ENCODE results near the gene HECTD4. TPM values are rescaled to one million over a fixed set of nuclear protein-coding genes. Genes with fewer than 3 reads are reported as not detected.
"Not testable (repeated sequence)": the region's sequence is repeated elsewhere in the genome, so short reads cannot be mapped to it uniquely, and the experiment has no call there.

Gene HECTD4
- total RNA-seq, 2 donors from 2014 or later: 14.8 to 16.5 TPM

GRCh38 chr12:112161711-112162110 lies 220.5 kb downstream of the HECTD4 start:
- DNase-seq (ENCODE audit: low spot score): no peak
- peaks cover 48% of the 10 kb centered on the region for H3K36me3 ChIP-seq
- H3K27me3 ChIP-seq: no peaks in the 10 kb centered on the region
- H3K27ac ChIP-seq: no peak overlapping the region
- TF ChIP-seq CTCF (IDR thresholded peaks at IDR 0.05): no peak
- no peak overlapping the region for H3K4me3 ChIP-seq
- H3K4me1 ChIP-seq: no peaks in the 10 kb centered on the region
- H3K9me3 ChIP-seq: no peaks in the 10 kb centered on the region

DNA sequence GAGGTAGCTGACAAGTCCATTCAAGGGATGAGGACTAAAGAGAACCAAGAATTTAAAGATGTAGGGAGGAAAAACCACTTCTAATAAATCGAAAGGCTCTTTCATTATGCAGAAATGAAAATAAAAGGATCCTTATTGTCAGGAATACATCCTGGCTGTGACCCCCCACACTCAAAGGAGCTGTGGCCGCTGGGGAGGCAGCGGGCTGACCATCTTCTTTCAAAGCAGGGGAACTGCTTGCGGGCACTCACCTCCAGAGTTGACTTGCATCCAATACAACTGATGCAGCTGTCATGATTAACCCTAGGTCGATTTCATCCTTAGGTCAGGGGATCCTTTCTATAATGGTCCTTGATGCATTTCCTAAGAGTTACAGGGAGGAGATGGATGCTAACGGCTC lies 221.6 kb downstream of the HECTD4 start:
- no peak for DNase-seq (ENCODE audit: low spot score)
- Histone ChIP-seq H3K36me3 (peaks cover 48% of the 10 kb centered on the region), H3K9me3 (no peaks in the 10 kb centered on the region), H3K4me1 (no peaks in the 10 kb centered on the region), H3K4me3 (no peak overlapping the region), H3K27ac (no peak overlapping the region), H3K27me3 (no peaks in the 10 kb centered on the region)
- no peak for TF ChIP-seq CTCF (IDR thresholded peaks at IDR 0.05)

GRCh38 chr12:112159146-112159541 lies 223.1 kb downstream of the HECTD4 start:
- no peak for TF ChIP-seq CTCF (IDR thresholded peaks at IDR 0.05)
- H3K9me3 ChIP-seq: no peaks in the 10 kb centered on the region
- DNase-seq (ENCODE audit: low spot score): no peak

GRCh38 chr12:112158461-112159145 lies 223.6 kb downstream of the HECTD4 start:
- not testable (repeated sequence) for H3K4me1 ChIP-seq; H3K4me3 ChIP-seq; H3K9me3 ChIP-seq; DNase-seq (ENCODE audit: low spot score); H3K27ac ChIP-seq; H3K27me3 ChIP-seq
- peaks cover 50% of the 10 kb centered on the region for H3K36me3 ChIP-seq

More at GRCh38 chr12:112159146-112159541, 223.1 kb downstream of the HECTD4 start:
- Histone ChIP-seq H3K27ac (no peak overlapping the region), H3K4me3 (no peak overlapping the region), H3K36me3 (peaks cover 48% of the 10 kb centered on the region), H3K4me1 (no peaks in the 10 kb centered on the region), H3K27me3 (no peaks in the 10 kb centered on the region)

- DNase-seq (ENCODE audit: low spot score): peak; percentile 40
Measured at GRCh38 chr12:112153893-112154219, 228.4 kb downstream of the HECTD4 start.

More at GRCh38 chr12:112153893-112154219, 228.4 kb downstream of the HECTD4 start:
- H3K27ac ChIP-seq: no peak overlapping the region
- H3K36me3 ChIP-seq: peaks cover 59% of the 10 kb centered on the region
- H3K4me1 ChIP-seq: no peaks in the 10 kb centered on the region
- H3K9me3 ChIP-seq: no peaks in the 10 kb centered on the region
- H3K4me3 ChIP-seq: no peak overlapping the region
- TF ChIP-seq CTCF (IDR thresholded peaks at IDR 0.05): no peak
- no peaks in the 10 kb centered on the region for H3K27me3 ChIP-seq
